B cell (primary cell): ENCODE data around the gene ADAMTS17.

Experiments used
- EZH2 ChIP-seq: IDR thresholded peaks from 2 replicates; pipeline ENCODE4 v1.6.1; 2012; ENCODE audit warnings: borderline replicate concordance, low read depth, mild to moderate bottlenecking, moderate library complexity, low read length; ENCODE audit not compliant: insufficient read depth, poor library complexity, severe bottlenecking
- TF ChIP-seq, protein P1 (sequence below): fragments of 200-600 bp; IDR thresholded peaks from one replicate; pipeline ENCODE4 v1.8.0; 2022; ENCODE audit warnings: antibody characterized with exemption, mild to moderate bottlenecking

DNA sequence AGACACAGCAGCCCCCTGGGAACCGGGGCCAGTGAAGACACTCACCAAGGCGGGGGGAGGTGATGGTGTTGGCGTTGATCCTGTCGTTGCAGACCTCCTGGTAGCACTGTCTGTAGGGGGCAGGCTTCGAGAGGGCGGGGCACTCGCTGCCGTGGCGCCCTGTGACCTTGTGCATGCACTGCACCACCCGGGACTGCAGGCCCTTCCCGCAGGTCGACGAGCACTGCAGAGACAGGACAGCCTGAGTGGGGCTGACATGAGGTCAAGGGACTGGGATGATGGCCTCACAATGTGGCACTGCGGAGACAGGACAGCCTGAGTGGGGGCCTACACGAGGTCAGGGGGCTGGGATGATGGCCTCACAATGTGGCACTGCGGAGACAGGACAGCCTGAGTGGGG is 365.8 kb downstream of the ADAMTS17 start:
- TF ChIP-seq, protein P1, sequence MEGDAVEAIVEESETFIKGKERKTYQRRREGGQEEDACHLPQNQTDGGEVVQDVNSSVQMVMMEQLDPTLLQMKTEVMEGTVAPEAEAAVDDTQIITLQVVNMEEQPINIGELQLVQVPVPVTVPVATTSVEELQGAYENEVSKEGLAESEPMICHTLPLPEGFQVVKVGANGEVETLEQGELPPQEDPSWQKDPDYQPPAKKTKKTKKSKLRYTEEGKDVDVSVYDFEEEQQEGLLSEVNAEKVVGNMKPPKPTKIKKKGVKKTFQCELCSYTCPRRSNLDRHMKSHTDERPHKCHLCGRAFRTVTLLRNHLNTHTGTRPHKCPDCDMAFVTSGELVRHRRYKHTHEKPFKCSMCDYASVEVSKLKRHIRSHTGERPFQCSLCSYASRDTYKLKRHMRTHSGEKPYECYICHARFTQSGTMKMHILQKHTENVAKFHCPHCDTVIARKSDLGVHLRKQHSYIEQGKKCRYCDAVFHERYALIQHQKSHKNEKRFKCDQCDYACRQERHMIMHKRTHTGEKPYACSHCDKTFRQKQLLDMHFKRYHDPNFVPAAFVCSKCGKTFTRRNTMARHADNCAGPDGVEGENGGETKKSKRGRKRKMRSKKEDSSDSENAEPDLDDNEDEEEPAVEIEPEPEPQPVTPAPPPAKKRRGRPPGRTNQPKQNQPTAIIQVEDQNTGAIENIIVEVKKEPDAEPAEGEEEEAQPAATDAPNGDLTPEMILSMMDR = no peak
- TF ChIP-seq EZH2 = no peak
